Progenitor cell of endocrine pancreas (in vitro differentiated cells): Measurements from ENCODE around the gene TMEM50A. TPM values are rescaled to one million over a fixed set of nuclear protein-coding genes. Genes with fewer than 3 reads are reported as not detected.

ENCODE experiments used
- total RNA-seq: library from RNA; stranded (reverse); gene quantifications from 2 replicates; pipeline ENCODE4 v1.2.1, GENCODE V29; 2021

Gene TMEM50A
- total RNA-seq, 1 donor from 2014 or later: 72.5 TPM

Other genes starting within 250 kb of the TMEM50A start
- gene SYF2, start 105.8 kb upstream of the TMEM50A start, total RNA-seq: 40.3 and 43.5 TPM in 2 replicates
- gene RSRP1, start 90.9 kb upstream of the TMEM50A start, total RNA-seq: 124 and 127 TPM in 2 replicates
- gene RHD, start 65.8 kb upstream of the TMEM50A start, total RNA-seq: not detected in 2 replicates
- gene RHCE, start 82.5 kb downstream of the TMEM50A start, total RNA-seq: not detected in 2 replicates
- gene MACO1, start 92.6 kb downstream of the TMEM50A start, total RNA-seq: 31.2 and 31.5 TPM in 2 replicates
- 12.7 and 13.3 TPM in 2 replicates for gene LDLRAP1, start 205.3 kb downstream of the TMEM50A start, total RNA-seq